Peyer's patch (tissue), 4 donors: ENCODE measurements around the gene LRRC61. TPM values are rescaled to one million over a fixed set of nuclear protein-coding genes. Genes with fewer than 3 reads are reported as not detected.
"Not testable (repeated sequence)": the region's sequence is repeated elsewhere in the genome, so short reads cannot be mapped to it uniquely, and the experiment has no call there.

Source experiments
- DNase-seq, 3 donors: peaks; one replicate each; pipeline ENCODE4 v3.0.0-alpha.2; 2017 to 2019
- H3K27ac ChIP-seq, 4 donors: fragments of 200-600 bp; sonication (generic); one replicate each; pipeline ENCODE4 v1.5.1; 2016 to 2019
- H3K27me3 ChIP-seq, 2 donors: fragments of 200-600 bp; sonication (generic); one replicate each; pipeline ENCODE4 v1.5.1; 2019
- H3K36me3 ChIP-seq, 3 donors: fragments of 200-600 bp; sonication (generic); one replicate each; pipeline ENCODE4 v1.5.1; 2016 to 2019
- H3K4me1 ChIP-seq, 4 donors: fragments of 200-600 bp; sonication (generic); one replicate each; pipeline ENCODE4 v1.5.1; 2016 to 2019
- H3K4me3 ChIP-seq, 4 donors: fragments of 200-600 bp; sonication (generic); 1 replicate in 3 of 4; 2 replicates in 1 of 4; pipeline ENCODE4 v1.5.1; 2016 to 2019; ENCODE audit warnings: mild to moderate bottlenecking in 1 of 4
- H3K9me3 ChIP-seq, 4 donors: fragments of 200-600 bp; sonication (generic); one replicate each; pipeline ENCODE4 v1.5.1; 2016 to 2019; ENCODE audit warnings: mild to moderate bottlenecking in 1 of 4
- total RNA-seq, 4 donors: library from RNA; depleted of rRNA; stranded (reverse); fragments of >200 nt; gene quantifications; one replicate each; pipeline ENCODE4 v1.1.0, GENCODE V29; 2016
- TF ChIP-seq, protein P1 (sequence below), 6 experiments: fragments of 450-650 bp in 4 of 6; fragments of 200-600 bp in 2 of 6; sonication (generic) in 1 of 6; IDR thresholded peaks; one replicate each; pipeline ENCODE4 v1.5.1; 2017 to 2019; ENCODE audit warnings: antibody characterized with exemption in 6 of 6, mild to moderate bottlenecking in 3 of 6, moderate library complexity in 1 of 6

The LRRC61 gene
- total RNA-seq, 4 donors from 2014 or later: 19.3 to 22.1 (median 20.0) TPM

DNA sequence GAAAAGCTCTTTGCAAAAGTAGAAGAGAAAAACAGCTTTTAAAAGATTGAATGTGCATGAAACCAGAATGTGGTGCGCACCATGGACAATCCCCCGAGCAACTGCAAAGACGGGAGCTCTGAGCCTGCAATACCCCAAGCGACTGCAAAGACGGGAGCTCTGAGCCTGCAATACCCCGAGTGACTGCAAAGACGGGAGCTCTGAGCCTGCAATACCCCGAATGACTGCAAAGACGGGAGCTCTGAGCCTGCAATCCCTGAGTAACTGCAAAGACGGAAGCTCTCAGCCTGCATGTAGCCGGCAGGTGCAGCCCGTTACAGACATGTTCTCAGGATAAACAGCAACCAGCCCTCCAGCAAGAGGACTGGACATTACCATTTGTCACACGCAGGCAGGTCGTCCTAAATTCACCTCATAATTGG is 62.2 kb downstream of the LRRC61 start:
- TF ChIP-seq, protein P1, sequence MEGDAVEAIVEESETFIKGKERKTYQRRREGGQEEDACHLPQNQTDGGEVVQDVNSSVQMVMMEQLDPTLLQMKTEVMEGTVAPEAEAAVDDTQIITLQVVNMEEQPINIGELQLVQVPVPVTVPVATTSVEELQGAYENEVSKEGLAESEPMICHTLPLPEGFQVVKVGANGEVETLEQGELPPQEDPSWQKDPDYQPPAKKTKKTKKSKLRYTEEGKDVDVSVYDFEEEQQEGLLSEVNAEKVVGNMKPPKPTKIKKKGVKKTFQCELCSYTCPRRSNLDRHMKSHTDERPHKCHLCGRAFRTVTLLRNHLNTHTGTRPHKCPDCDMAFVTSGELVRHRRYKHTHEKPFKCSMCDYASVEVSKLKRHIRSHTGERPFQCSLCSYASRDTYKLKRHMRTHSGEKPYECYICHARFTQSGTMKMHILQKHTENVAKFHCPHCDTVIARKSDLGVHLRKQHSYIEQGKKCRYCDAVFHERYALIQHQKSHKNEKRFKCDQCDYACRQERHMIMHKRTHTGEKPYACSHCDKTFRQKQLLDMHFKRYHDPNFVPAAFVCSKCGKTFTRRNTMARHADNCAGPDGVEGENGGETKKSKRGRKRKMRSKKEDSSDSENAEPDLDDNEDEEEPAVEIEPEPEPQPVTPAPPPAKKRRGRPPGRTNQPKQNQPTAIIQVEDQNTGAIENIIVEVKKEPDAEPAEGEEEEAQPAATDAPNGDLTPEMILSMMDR (IDR thresholded peaks at IDR 0.05): no peak
- Histone ChIP-seq H3K4me1 (peaks cover 0 to 37% (median 0%) of the 10 kb centered on the region in 4 donors), H3K27me3 (no peaks in the 10 kb centered on the region), H3K9me3 (no peaks in the 10 kb centered on the region), H3K27ac (no peak overlapping the region), H3K4me3 (no peak overlapping the region), H3K36me3 (no peaks in the 10 kb centered on the region)
- peak in 1 of 3 donors; percentile 44 for DNase-seq

DNA sequence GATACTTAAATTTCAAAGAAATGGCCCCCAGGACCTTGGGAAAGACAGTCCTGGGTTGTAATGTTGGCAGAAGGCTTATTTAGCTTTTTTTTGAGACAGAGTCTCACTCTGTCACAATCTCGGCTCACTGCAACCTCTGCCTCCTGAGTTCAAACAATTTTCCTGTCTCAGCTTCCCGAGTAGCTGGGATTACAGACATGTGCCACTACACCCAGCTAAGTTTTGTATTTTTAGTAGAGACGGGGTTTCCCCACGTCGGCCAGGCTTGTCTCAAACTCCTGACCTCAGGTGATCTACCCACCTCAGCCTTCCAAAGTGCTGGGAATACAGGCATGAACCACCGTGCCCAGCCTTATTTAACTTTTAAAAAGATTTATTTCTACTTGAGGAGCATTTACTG is 62.7 kb downstream of the LRRC61 start:
- peaks cover 0 to 36% (median 0%) of the 10 kb centered on the region in 4 donors for H3K4me1 ChIP-seq
- H3K27ac ChIP-seq, DNase-seq: not testable (repeated sequence)

More for the DNA sequence above, 62.7 kb downstream of the LRRC61 start:
- not testable (repeated sequence) for H3K27me3 ChIP-seq, H3K9me3 ChIP-seq, H3K36me3 ChIP-seq, H3K4me3 ChIP-seq

Other genes starting within 250 kb of the LRRC61 start
- gene ACTR3C, start 190 bp downstream of the LRRC61 start, total RNA-seq: 10 to 100 TPM; 34.5 to 70.4 (median 56.8) TPM
- gene RARRES2, start 18.3 kb downstream of the LRRC61 start, total RNA-seq: 10 to 100 TPM; 21.5 to 99.9 (median 27.1) TPM
- 100 to 1,000 TPM; 138 to 209 (median 159) TPM for gene REPIN1, start 45.5 kb downstream of the LRRC61 start, total RNA-seq
- 1 to 10 TPM; 1.7 to 2.8 (median 2.5) TPM for gene ZNF775, start 56.0 kb downstream of the LRRC61 start, total RNA-seq
- 10 to 100 TPM in 1 of 4 donors, 1 to 10 TPM in 2, under 1 TPM in 1; 0.88 to 19.8 (median 5.2) TPM for gene GIMAP8, start 127.3 kb downstream of the LRRC61 start, total RNA-seq
- 10 to 100 TPM in 1 of 4 donors, 1 to 10 TPM in 3; 4.8 to 16.5 (median 8.5) TPM for gene GIMAP7, start 191.5 kb downstream of the LRRC61 start, total RNA-seq
- 10 to 100 TPM in 2 of 4 donors, 1 to 10 TPM in 2; 5.1 to 38.0 (median 14.6) TPM for gene GIMAP4, start 244.0 kb downstream of the LRRC61 start, total RNA-seq